AG10803 (cell line): ENCODE measurements around the gene DLX5.

Experiments
- DNase-seq: peaks from one replicate; pipeline ENCODE4 v3.0.0; 2010; ENCODE audit warnings: low read depth
- H3K4me3 ChIP-seq: 2 replicates; pipeline ENCODE4 v1.5.1; 2011; ENCODE audit warnings: mild to moderate bottlenecking, low read length, control low read depth
- CTCF ChIP-seq: conservative IDR thresholded peaks from 2 replicates; pipeline ENCODE4 v1.5.1; 2011; ENCODE audit warnings: mild to moderate bottlenecking, low read length, control low read depth, inconsistent platforms

Gene DLX5

GRCh38 chr7:96996958-96997511, 27.6 kb downstream of the DLX5 start:
- H3K4me3 ChIP-seq, result no peak overlapping the region
- DNase-seq, result no peak
- TF ChIP-seq CTCF, result no peak

- TF ChIP-seq CTCF, result no peak
- no peak for DNase-seq
- no peak overlapping the region for H3K4me3 ChIP-seq
These were observed 28.3 kb downstream of the DLX5 start for GRCh38 chr7:96996111-96996957.

- H3K4me3 ChIP-seq, result no peak overlapping the region
- DNase-seq, result no peak
- TF ChIP-seq CTCF, result no peak
These were observed 29.1 kb downstream of the DLX5 start for GRCh38 chr7:96995406-96996110.

- no peak overlapping the region for H3K4me3 ChIP-seq
- DNase-seq, result no peak
- no peak for TF ChIP-seq CTCF
These were observed 30.7 kb downstream of the DLX5 start for GRCh38 chr7:96993980-96994379.

GRCh38 chr7:96993094-96993865, 31.4 kb downstream of the DLX5 start:
- no peak for TF ChIP-seq CTCF
- no peak for DNase-seq
- H3K4me3 ChIP-seq, result no peak overlapping the region

GRCh38 chr7:96992192-96993005, 32.2 kb downstream of the DLX5 start:
- DNase-seq, result no peak
- no peak for TF ChIP-seq CTCF
- H3K4me3 ChIP-seq, result no peak overlapping the region
